ENCODE data around the gene ADGRL4.

DNA sequence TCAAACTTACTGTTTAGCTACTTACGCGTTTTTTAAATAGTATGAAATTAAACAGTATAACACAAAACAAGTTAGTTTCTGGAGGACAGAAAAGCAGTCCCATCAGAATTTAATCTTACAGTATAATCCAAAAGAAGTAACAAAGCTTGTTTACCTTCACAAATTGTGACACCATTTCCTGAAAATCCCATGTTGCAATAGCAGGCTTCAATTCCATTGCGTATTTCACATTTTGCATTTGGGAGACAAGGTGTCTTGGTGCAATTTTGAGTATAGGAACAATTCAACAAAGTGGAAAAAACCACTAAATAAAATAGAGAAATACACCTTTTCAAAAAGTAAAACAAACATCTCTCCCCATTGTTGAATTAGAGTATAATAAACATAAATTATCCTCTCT is 1.6 kb downstream of the ADGRL4 start:
- TF ChIP-seq, protein P1, sequence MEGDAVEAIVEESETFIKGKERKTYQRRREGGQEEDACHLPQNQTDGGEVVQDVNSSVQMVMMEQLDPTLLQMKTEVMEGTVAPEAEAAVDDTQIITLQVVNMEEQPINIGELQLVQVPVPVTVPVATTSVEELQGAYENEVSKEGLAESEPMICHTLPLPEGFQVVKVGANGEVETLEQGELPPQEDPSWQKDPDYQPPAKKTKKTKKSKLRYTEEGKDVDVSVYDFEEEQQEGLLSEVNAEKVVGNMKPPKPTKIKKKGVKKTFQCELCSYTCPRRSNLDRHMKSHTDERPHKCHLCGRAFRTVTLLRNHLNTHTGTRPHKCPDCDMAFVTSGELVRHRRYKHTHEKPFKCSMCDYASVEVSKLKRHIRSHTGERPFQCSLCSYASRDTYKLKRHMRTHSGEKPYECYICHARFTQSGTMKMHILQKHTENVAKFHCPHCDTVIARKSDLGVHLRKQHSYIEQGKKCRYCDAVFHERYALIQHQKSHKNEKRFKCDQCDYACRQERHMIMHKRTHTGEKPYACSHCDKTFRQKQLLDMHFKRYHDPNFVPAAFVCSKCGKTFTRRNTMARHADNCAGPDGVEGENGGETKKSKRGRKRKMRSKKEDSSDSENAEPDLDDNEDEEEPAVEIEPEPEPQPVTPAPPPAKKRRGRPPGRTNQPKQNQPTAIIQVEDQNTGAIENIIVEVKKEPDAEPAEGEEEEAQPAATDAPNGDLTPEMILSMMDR (IDR thresholded peaks at IDR 0.05) = no peak
- TF ChIP-seq POLR2A (IDR thresholded peaks at IDR 0.05) = no peak
- TF ChIP-seq EP300 (IDR thresholded peaks at IDR 0.05) = no peak
- TF ChIP-seq POLR2AphosphoS5 (IDR thresholded peaks at IDR 0.05) = no peak
